Smooth muscle cell (in vitro differentiated cells): ENCODE data around the gene CMPK1. TPM values are rescaled to one million over a fixed set of nuclear protein-coding genes. Genes with fewer than 3 reads are reported as not detected.

ENCODE experiments used
- DNase-seq: peaks from one replicate; lab custom pipeline; 2025; ENCODE audit not compliant: unreplicated experiment; lab: John Stamatoyannopoulos, UW
- H2AFZ ChIP-seq: fragments of 200-600 bp; sonication (generic); 2 replicates; pipeline ENCODE4 v1.6.0; 2016; ENCODE audit warnings: antibody characterized with exemption, low read depth, mild to moderate bottlenecking
- H3F3A ChIP-seq: fragments of 200-600 bp; sonication (generic); 2 replicates; pipeline ENCODE4 v1.6.0; 2017; ENCODE audit warnings: antibody characterized with exemption, low read depth
- H3K27ac ChIP-seq: fragments of 200-600 bp; sonication (generic); 2 replicates; pipeline ENCODE4 v1.5.1; 2016; ENCODE audit warnings: low read depth, mild to moderate bottlenecking
- H3K27me3 ChIP-seq: fragments of 200-600 bp; sonication (generic); 2 replicates; pipeline ENCODE4 v1.6.1; 2016; ENCODE audit warnings: low read depth, mild to moderate bottlenecking
- H3K36me3 ChIP-seq: fragments of 200-600 bp; sonication (generic); 2 replicates; pipeline ENCODE4 v1.5.1; 2016; ENCODE audit warnings: low read depth
- H3K4me1 ChIP-seq: fragments of 200-600 bp; sonication (generic); 2 replicates; pipeline ENCODE4 v1.5.1; 2016; ENCODE audit warnings: low read depth
- H3K4me2 ChIP-seq: fragments of 200-600 bp; sonication (generic); 2 replicates; pipeline ENCODE4 v1.6.0; 2016; ENCODE audit warnings: mild to moderate bottlenecking
- H3K4me3 ChIP-seq: fragments of 200-600 bp; sonication (generic); 2 replicates; pipeline ENCODE4 v1.5.1; 2016; ENCODE audit warnings: mild to moderate bottlenecking
- H3K79me2 ChIP-seq: fragments of 200-600 bp; sonication (generic); 2 replicates; pipeline ENCODE4 v1.6.0; 2016; ENCODE audit warnings: low read depth, mild to moderate bottlenecking
- H3K9ac ChIP-seq: fragments of 200-600 bp; sonication (generic); 2 replicates; pipeline ENCODE4 v1.6.0; 2016; ENCODE audit warnings: low read depth
- H3K9me3 ChIP-seq: fragments of 200-600 bp; sonication (generic); replicated peaks from 2 replicates; pipeline ENCODE4 v1.5.1; 2016; ENCODE audit warnings: low read depth
- H4K20me1 ChIP-seq: fragments of 200-600 bp; sonication (generic); 2 replicates; pipeline ENCODE4 v1.6.0; 2016; ENCODE audit warnings: low read depth
- CTCF ChIP-seq: fragments of 200-600 bp; sonication (generic); IDR thresholded peaks from 2 replicates; pipeline ENCODE4 v1.5.1; 2017; ENCODE audit warnings: borderline replicate concordance, mild to moderate bottlenecking, antibody characterized with exemption; ENCODE audit not compliant: insufficient read depth, poor library complexity, severe bottlenecking
- WGBS: methylation state at CpG from one replicate; pipeline ENCODE4 v1.1.7; 2016; ENCODE audit warnings: low lambda C conversion rate; 5-methylcytosine and 5-hydroxymethylcytosine counted together
- polyA plus RNA-seq: library from polyadenylated mRNA; unstranded; fragments of >200 nt; fragmentation: Nextera tagmentation; extraction: Ambion mirVana; gene quantifications from 2 replicates; pipeline ENCODE4 v1.2.1, GENCODE V29; 2016
- total RNA-seq: library from RNA; depleted of rRNA; stranded (reverse); fragments of >200 nt; gene quantifications from 2 replicates; pipeline ENCODE4 v1.2.3, GENCODE V29; 2014

CMPK1 gene
- total and polyA plus RNA-seq, 2 experiments from 2014 or later = 75.5 to 105 TPM

GRCh38 chr1:47351305-47351704 lies 17.7 kb downstream of the CMPK1 start:
- Histone ChIP-seq H2AFZ (no peak overlapping the region), H3F3A (no peaks in the 10 kb centered on the region), H3K27ac (no peak overlapping the region)

GRCh38 chr1:47361380-47361779 lies 27.8 kb downstream of the CMPK1 start:
- no peak overlapping the region for H3K9ac ChIP-seq
- WGBS = 94% methylated on average over 3 of the region's 3 CpGs
- no peak overlapping the region for H3K4me2 ChIP-seq
- no peaks in the 10 kb centered on the region for H3K9me3 ChIP-seq
- no peak overlapping the region for H3K4me3 ChIP-seq
- no peak for DNase-seq
- H3F3A ChIP-seq = no peaks in the 10 kb centered on the region
- H3K27me3 ChIP-seq = no peaks in the 10 kb centered on the region
- peaks cover 100% of the 10 kb centered on the region for H4K20me1 ChIP-seq
- no peak for TF ChIP-seq CTCF
- H3K27ac ChIP-seq = no peak overlapping the region
- H3K4me1 ChIP-seq = no peaks in the 10 kb centered on the region
- H3K79me2 ChIP-seq = peaks cover 78% of the 10 kb centered on the region
- H3K36me3 ChIP-seq = no peaks in the 10 kb centered on the region
- no peak overlapping the region for H2AFZ ChIP-seq

More at GRCh38 chr1:47351305-47351704, 17.7 kb downstream of the CMPK1 start:
- Histone ChIP-seq H3K36me3 (no peaks in the 10 kb centered on the region), H3K4me3 (no peak overlapping the region), H3K9me3 (no peaks in the 10 kb centered on the region), H3K79me2 (peaks cover 91% of the 10 kb centered on the region), H3K9ac (no peak overlapping the region), H4K20me1 (peaks cover 100% of the 10 kb centered on the region), H3K27me3 (no peaks in the 10 kb centered on the region), H3K4me1 (no peaks in the 10 kb centered on the region), H3K4me2 (no peak overlapping the region)
- 100% methylated on average over 2 of the region's 2 CpGs for WGBS
- TF ChIP-seq CTCF = no peak
- DNase-seq = no peak

- Histone ChIP-seq H3K9me3 (no peaks in the 10 kb centered on the region), H2AFZ (no peak overlapping the region), H3K4me3 (no peak overlapping the region), H3K4me2 (no peak overlapping the region), H4K20me1 (peaks cover 100% of the 10 kb centered on the region), H3K27me3 (no peaks in the 10 kb centered on the region), H3K4me1 (no peaks in the 10 kb centered on the region), H3F3A (no peaks in the 10 kb centered on the region), H3K9ac (no peak overlapping the region), H3K36me3 (no peaks in the 10 kb centered on the region), H3K27ac (no peak overlapping the region), H3K79me2 (peaks cover 74% of the 10 kb centered on the region)
- no peak for TF ChIP-seq CTCF
- DNase-seq = no peak
- WGBS = 100% methylated on average over 1 of the region's 1 CpG
Measured at GRCh38 chr1:47362828-47363227, 29.2 kb downstream of the CMPK1 start.

GRCh38 chr1:47367651-47368050 lies 34.1 kb downstream of the CMPK1 start:
- Histone ChIP-seq H3K4me1 (no peaks in the 10 kb centered on the region), H3K4me2 (no peak overlapping the region), H4K20me1 (peaks cover 89% of the 10 kb centered on the region), H3K36me3 (peaks cover 7% of the 10 kb centered on the region), H3F3A (no peaks in the 10 kb centered on the region), H3K27ac (no peak overlapping the region), H3K4me3 (no peak overlapping the region), H3K9ac (no peak overlapping the region), H3K79me2 (peaks cover 38% of the 10 kb centered on the region), H3K9me3 (no peaks in the 10 kb centered on the region), H3K27me3 (no peaks in the 10 kb centered on the region), H2AFZ (no peak overlapping the region)
- DNase-seq = no peak
- TF ChIP-seq CTCF = no peak
- 97% methylated on average over 7 of the region's 7 CpGs for WGBS
